C4-2B (cell line): ENCODE data around the gene CELA2A.

ENCODE experiments used
- CTCF ChIP-seq: fragments of 450-650 bp; conservative IDR thresholded peaks from 2 replicates; pipeline ENCODE4 v1.5.1; 2017; ENCODE audit warnings: mild to moderate bottlenecking
- ZFX ChIP-seq: fragments of 450-650 bp; IDR thresholded peaks from 2 replicates; pipeline ENCODE4 v1.6.1; 2017

GRCh38 chr1:15442119-15442518, 14.4 kb upstream of the CELA2A start:
- TF ChIP-seq CTCF = no peak
- TF ChIP-seq ZFX = no peak
